ENCODE results near the gene CNEP1R1. TPM values are rescaled to one million over a fixed set of nuclear protein-coding genes. Genes with fewer than 3 reads are reported as not detected.
A peak's percentile ranks its signal among the peaks of the same experiment; 100 is the strongest.

The CNEP1R1 gene, protein sequence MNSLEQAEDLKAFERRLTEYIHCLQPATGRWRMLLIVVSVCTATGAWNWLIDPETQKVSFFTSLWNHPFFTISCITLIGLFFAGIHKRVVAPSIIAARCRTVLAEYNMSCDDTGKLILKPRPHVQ
- total RNA-seq: 16.9 TPM
- long read RNA-seq, transcript CNEP1R1-202 (6 exons, 2,117 nt): major isoform, 20 of 48 reads
- long read RNA-seq, transcript CNEP1R1-210 (5 exons, 1,992 nt): minor isoform, 10 of 48 reads
- long read RNA-seq, transcript CNEP1R1-203 (7 exons, 2,965 nt): minor isoform, 11 of 48 reads
- long read RNA-seq, partial matches to known transcripts: 2 of 48 reads
- long read RNA-seq, other reads (novel, unspliced or antisense): 2 of 48 reads

- peak; percentile 96 for DNase-seq
- intact Hi-C loops (cut with micrococcal nuclease): loop anchor here (10.0 kb wide), 1 partner anchor 190 kb away; no protein-coding TSS in a partner anchor
- peak; percentile 100 for ATAC-seq
Measured at GRCh38 chr16:50024684-50025536, at the start of gene CNEP1R1. Gene CNEP1R1 (plus strand): TSS chr16:50025225. CDS start chr16:50025316, 91 bp downstream.

DNA sequence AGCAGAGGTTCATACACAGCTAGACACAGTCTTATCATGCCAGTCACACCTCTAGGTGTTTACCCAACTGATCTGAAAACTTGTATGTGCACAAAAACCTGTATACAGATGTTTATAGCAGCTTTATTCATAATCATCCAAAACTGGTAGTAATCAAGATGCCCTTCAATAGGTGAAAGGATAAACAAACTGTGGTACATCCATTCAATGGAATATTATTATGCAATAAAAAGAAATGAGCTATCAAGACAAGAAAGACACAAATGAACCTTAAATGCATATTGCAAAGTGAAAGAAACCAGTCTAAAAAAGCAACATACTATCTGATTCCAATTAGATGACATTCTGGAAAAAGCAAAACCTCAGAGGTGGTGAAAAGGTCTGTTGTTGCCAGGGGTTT lies 47.6 kb upstream of the CNEP1R1 start:
- no peak for DNase-seq
- intact Hi-C loops (cut with micrococcal nuclease): no loop called here
- ATAC-seq: no peak

DNA sequence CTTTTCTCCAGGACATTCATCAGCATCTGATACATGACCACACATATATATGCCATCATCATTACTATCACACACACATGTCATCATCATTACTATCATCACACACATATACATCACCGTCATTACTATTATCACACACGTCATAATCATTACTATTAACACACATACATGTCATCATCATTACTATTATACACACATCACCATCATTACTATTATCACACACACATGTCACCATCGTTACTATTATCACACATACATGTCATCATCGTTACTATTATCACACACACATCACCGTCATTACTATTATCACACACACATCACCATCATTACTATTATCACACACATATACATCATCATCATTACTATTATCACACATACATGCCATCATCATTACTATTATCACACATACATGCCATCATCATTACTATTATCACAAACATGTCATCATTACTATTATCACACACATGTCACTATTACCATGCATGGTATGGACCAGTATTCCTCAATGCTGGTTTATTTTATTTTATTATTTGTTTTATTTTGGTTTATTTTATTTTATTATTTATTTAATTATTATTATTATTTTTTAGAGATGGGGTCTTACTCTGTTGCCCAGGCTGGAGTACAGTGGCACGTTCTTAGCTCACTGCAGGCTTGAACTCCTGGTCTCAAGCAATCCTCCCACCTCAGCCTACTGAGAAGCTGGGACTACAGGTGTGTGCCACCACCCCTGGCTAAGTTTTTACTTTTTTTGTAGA lies 46.3 kb upstream of the CNEP1R1 start:
- intact Hi-C loops (cut with micrococcal nuclease): no loop called here
- ATAC-seq: no peak
- no peak for DNase-seq

DNA sequence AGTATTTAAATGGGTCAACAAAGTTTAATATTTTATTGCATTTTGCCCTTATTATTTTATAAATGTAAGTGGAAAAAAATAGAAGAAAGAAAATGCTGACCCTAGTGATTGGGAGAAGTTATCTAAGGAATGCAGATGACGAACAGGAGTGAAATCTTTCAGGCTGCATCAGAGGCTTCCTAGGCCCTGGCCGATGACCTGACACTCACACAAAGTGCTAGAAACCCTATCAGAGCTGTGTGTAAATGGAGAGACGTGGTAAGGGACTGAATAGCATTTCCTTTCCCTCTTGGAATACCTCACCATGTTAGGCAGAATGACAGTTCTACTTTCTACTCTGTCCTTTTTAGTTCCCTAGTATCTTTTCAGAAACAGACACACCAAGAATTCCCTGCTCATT lies 44.9 kb upstream of the CNEP1R1 start:
- no peak for ATAC-seq
- DNase-seq: no peak
- intact Hi-C loops (cut with micrococcal nuclease): no loop called here

GRCh38 chr16:49986351-49987124 lies 38.5 kb upstream of the CNEP1R1 start:
- ATAC-seq (no peak), DNase-seq (no peak)
- intact Hi-C loops (cut with micrococcal nuclease): no loop called here

GRCh38 chr16:49987381-49987780 lies 37.6 kb upstream of the CNEP1R1 start:
- DNase-seq (no peak), ATAC-seq (no peak)
- intact Hi-C loops (cut with micrococcal nuclease): no loop called here

- DNase-seq (no peak), ATAC-seq (no peak)
- intact Hi-C loops (cut with micrococcal nuclease): no loop called here
Measured at GRCh38 chr16:49992825-49993224, 32.2 kb upstream of the CNEP1R1 start.

- ATAC-seq (no peak), DNase-seq (no peak)
- intact Hi-C loops (cut with micrococcal nuclease): no loop called here
Measured at GRCh38 chr16:49993579-49993978, 31.4 kb upstream of the CNEP1R1 start.

- intact Hi-C loops (cut with micrococcal nuclease): no loop called here
- ATAC-seq: no peak
- DNase-seq: no peak
Measured at GRCh38 chr16:49994006-49994405, 31.0 kb upstream of the CNEP1R1 start.

DNA sequence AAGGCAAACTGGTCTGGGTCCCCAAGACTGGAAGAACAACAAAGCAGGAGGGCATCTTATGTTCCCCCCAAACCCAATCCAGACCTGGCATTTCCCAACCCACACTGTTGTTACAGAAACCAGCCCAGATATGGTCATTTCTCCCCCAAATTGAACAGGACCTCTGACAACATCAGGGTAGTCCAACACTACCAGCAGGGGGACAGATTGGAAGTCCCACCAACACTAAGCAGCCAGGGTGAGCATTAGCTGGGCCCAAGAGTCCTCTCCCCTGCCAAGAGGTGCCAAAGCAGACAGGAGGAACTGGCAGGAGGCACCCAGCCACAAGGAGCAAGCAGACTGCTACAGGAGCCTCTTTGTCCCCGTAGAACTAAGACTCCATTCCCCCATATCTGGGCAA lies 29.3 kb upstream of the CNEP1R1 start:
- DNase-seq: no peak
- intact Hi-C loops (cut with micrococcal nuclease): no loop called here

GRCh38 chr16:49997721-49998251 lies 27.2 kb upstream of the CNEP1R1 start:
- ATAC-seq: no peak
- DNase-seq: no peak
- intact Hi-C loops (cut with micrococcal nuclease): no loop called here

More for the DNA sequence above, 29.3 kb upstream of the CNEP1R1 start:
- no peak for ATAC-seq

GRCh38 chr16:49998991-49999390 lies 26.0 kb upstream of the CNEP1R1 start:
- ATAC-seq: no peak
- intact Hi-C loops (cut with micrococcal nuclease): no loop called here

DNA sequence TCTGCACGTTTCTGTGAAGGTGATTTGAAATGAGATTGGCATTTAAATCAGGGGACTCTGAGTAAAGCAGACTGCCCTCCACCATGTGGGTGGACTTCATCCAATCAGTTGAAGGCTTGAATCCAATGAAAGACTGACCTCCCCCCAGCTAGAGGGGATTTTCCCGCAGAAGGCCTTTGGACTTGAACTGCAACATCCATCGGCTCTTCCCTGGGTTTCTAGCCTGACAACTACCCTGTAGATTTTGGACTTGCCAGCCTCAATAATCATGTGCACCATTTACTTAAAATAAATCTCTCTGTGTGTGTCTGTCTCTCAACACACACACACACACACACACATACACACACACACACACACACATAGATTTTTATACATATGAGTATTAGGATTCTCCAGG lies 23.9 kb upstream of the CNEP1R1 start:
- ATAC-seq (no peak), DNase-seq (no peak)
- intact Hi-C loops (cut with micrococcal nuclease): no loop called here

More at GRCh38 chr16:49998991-49999390, 26.0 kb upstream of the CNEP1R1 start:
- DNase-seq: no peak

GRCh38 chr16:50002190-50002589 lies 22.8 kb upstream of the CNEP1R1 start:
- ATAC-seq: no peak
- no peak for DNase-seq
- intact Hi-C loops (cut with micrococcal nuclease): no loop called here

DNA sequence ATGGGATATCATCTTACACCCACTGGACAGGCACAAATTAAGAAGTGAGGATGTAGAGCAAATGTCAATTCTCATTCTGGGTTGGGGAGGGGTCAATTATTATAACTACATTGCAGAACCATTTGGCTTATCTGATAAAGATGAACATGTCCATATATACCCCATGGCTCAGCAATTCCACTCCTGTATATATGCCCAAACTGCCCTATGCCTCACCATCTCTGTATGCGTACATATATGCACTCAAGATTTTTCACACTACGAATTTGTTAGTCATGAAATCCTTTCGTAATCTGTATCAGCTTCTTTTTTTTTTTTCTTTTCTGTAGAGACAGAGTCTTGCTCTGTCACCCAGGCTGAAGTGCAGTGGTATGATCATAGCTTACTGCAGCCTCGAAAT lies 20.8 kb upstream of the CNEP1R1 start:
- intact Hi-C loops (cut with micrococcal nuclease): no loop called here
- no peak for ATAC-seq
- no peak for DNase-seq

- no peak for ATAC-seq
- DNase-seq: no peak
- intact Hi-C loops (cut with micrococcal nuclease): no loop called here
Measured at GRCh38 chr16:50006964-50007363, 18.1 kb upstream of the CNEP1R1 start.

GRCh38 chr16:50007744-50008143 lies 17.3 kb upstream of the CNEP1R1 start:
- intact Hi-C loops (cut with micrococcal nuclease): no loop called here
- DNase-seq (no peak), ATAC-seq (no peak)

DNA sequence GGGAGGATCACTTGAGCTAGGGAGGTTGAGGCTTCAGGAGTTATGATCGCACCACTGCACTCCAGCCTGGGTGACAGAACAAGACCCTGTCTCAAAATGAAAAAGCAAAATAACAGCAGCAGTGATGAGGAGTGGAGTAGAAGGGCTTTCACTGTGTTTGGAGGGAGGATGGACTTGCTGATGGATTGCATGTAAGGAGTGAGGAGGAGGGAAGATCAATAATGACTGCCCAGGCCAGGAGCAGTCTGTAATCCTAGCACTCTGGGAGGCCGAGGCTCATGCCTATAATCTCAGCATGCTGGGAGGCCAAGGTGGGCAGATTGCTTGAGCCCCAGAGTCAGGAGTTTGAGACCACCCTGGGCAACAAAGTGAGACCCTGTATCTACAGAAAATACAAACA lies 14.8 kb upstream of the CNEP1R1 start:
- ATAC-seq: no peak
- intact Hi-C loops (cut with micrococcal nuclease): no loop called here

DNA sequence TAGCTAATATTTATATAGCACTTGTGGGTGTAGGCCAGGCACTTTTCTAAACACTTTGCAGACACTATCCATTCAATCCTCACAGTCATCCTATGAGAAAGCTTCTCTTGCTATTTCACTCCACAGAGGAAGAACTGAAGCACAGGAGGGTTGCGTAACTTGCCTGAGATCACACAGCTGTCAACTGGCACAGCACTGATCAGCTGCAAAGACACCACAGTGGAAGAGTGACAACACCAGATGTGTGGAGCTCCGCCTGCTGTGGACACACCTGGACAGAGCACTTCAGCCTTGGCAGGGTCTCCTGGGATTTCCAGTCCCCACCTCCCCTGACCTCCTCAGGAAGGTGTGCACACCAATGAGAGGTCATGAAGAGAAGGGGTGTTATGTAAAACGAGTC lies 13.3 kb upstream of the CNEP1R1 start:
- ATAC-seq: no peak
- intact Hi-C loops (cut with micrococcal nuclease): no loop called here

More for the DNA sequence above, 14.8 kb upstream of the CNEP1R1 start:
- DNase-seq: no peak

More for the DNA sequence above, 13.3 kb upstream of the CNEP1R1 start:
- no peak for DNase-seq
